ENCODE measurements around the gene ADCY5.

DNA sequence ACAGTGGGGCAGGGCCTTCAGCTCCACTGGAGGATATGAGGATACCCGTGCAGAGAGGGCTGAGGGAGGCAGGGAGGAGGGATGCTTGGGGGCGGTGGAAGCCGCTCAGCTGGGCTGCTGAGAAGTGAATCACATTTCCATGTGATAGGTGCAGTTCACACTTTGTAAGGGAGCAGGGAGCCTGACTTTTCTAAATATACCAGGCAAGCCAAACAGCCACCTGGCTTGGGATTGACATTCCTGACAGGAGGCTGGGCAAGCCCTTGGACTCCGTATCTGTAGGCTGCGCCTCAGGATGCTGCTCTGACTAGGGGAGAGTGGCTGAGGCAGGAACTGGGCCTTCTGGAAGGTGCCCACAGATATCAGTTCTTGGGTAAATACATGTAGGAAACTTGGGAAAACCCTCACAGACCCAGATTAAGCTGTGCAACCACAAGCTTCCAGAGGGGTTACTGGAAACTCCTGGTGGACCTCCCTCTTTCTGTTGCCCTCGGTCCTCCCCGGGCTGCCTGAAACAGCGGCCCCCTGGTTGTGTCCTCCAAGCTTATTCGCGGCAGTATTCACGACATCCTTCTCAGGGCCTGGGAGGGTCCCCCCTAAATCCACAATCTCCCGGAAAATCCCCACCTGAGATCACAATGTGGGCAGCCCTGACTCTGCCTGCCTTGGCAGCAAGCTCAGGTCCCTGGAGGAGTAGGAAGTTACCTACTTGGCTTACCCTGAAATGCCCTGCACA lies 33.0 kb upstream of the ADCY5 start:
- no peak for TF ChIP-seq POLR2AphosphoS5 (IDR thresholded peaks at IDR 0.05; ENCODE audit: low read depth, low read length)
- TF ChIP-seq, protein P1, sequence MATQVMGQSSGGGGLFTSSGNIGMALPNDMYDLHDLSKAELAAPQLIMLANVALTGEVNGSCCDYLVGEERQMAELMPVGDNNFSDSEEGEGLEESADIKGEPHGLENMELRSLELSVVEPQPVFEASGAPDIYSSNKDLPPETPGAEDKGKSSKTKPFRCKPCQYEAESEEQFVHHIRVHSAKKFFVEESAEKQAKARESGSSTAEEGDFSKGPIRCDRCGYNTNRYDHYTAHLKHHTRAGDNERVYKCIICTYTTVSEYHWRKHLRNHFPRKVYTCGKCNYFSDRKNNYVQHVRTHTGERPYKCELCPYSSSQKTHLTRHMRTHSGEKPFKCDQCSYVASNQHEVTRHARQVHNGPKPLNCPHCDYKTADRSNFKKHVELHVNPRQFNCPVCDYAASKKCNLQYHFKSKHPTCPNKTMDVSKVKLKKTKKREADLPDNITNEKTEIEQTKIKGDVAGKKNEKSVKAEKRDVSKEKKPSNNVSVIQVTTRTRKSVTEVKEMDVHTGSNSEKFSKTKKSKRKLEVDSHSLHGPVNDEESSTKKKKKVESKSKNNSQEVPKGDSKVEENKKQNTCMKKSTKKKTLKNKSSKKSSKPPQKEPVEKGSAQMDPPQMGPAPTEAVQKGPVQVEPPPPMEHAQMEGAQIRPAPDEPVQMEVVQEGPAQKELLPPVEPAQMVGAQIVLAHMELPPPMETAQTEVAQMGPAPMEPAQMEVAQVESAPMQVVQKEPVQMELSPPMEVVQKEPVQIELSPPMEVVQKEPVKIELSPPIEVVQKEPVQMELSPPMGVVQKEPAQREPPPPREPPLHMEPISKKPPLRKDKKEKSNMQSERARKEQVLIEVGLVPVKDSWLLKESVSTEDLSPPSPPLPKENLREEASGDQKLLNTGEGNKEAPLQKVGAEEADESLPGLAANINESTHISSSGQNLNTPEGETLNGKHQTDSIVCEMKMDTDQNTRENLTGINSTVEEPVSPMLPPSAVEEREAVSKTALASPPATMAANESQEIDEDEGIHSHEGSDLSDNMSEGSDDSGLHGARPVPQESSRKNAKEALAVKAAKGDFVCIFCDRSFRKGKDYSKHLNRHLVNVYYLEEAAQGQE (IDR thresholded peaks at IDR 0.05; ENCODE audit: insufficient read depth in 1 of 2, low read depth in 2 of 2, low read length in 2 of 2): no peak
- no peak for TF ChIP-seq TAF1 (IDR thresholded peaks at IDR 0.05; ENCODE audit: borderline replicate concordance, insufficient read depth, low read length)
- no peak for TF ChIP-seq SIN3A (IDR thresholded peaks at IDR 0.05; ENCODE audit: borderline replicate concordance, insufficient read depth, low read length)
- TF ChIP-seq FOXP2 (optimal IDR thresholded peaks at IDR 0.05; ENCODE audit: borderline replicate concordance, extremely low read depth, extremely low read length, insufficient read depth): no peak

All from PFSK-1 (cell line).